MM.1S (cell line): ENCODE measurements around the gene HOXB2.
A peak's percentile ranks its signal among the peaks of the same experiment; 100 is the strongest.

Experiments used
- CTCF ChIP-seq: fragments of 300-600 bp; sonication (generic); IDR thresholded peaks from 2 replicates; pipeline ENCODE4 v1.5.1; 2016; ENCODE audit warnings: antibody characterized with exemption, low read length, mixed read lengths
- EZH2 ChIP-seq: fragments of 300-600 bp; sonication (generic); optimal IDR thresholded peaks from 2 replicates; pipeline ENCODE3; 2017; ENCODE audit warnings: low read depth, mild to moderate bottlenecking, antibody characterized with exemption, low read length, mixed read lengths

- TF ChIP-seq CTCF: peak; percentile 35
- TF ChIP-seq EZH2: no peak
Observed at GRCh38 chr17:48506246-48506645, 38.7 kb downstream of the HOXB2 start.
